C4-2B (cell line): ENCODE data around the gene FCN1.
A peak's percentile ranks its signal among the peaks of the same experiment; 100 is the strongest.

Experiments used
- H3K27ac ChIP-seq: fragments of 450-650 bp; 2 replicates; pipeline ENCODE4 v1.5.1; 2017
- CTCF ChIP-seq: fragments of 450-650 bp; conservative IDR thresholded peaks from 2 replicates; pipeline ENCODE4 v1.5.1; 2017; ENCODE audit warnings: mild to moderate bottlenecking
- ZFX ChIP-seq: fragments of 450-650 bp; IDR thresholded peaks from 2 replicates; pipeline ENCODE4 v1.6.1; 2017

FCN1 gene

GRCh38 chr9:134894136-134894860, 23.4 kb downstream of the FCN1 start:
- TF ChIP-seq CTCF (no peak), ZFX (no peak)

GRCh38 chr9:134892820-134893420, 24.8 kb downstream of the FCN1 start:
- TF ChIP-seq ZFX (no peak), CTCF (no peak)

More at GRCh38 chr9:134894136-134894860, 23.4 kb downstream of the FCN1 start:
- H3K27ac ChIP-seq, result peak overlapping the region; percentile 40; the same call in 1 of the 2 replicates

GRCh38 chr9:134892221-134892620, 25.5 kb downstream of the FCN1 start:
- H3K27ac ChIP-seq, result no peak overlapping the region
- no peak for TF ChIP-seq ZFX
- no peak for TF ChIP-seq CTCF

More at GRCh38 chr9:134892820-134893420, 24.8 kb downstream of the FCN1 start:
- no peak overlapping the region for H3K27ac ChIP-seq

GRCh38 chr9:134891713-134892112, 26.0 kb downstream of the FCN1 start:
- H3K27ac ChIP-seq, result no peak overlapping the region
- TF ChIP-seq ZFX (no peak), CTCF (no peak)

GRCh38 chr9:134891053-134891452, 26.7 kb downstream of the FCN1 start:
- no peak overlapping the region for H3K27ac ChIP-seq
- TF ChIP-seq ZFX (no peak), CTCF (no peak)

GRCh38 chr9:134890155-134890495, 27.6 kb downstream of the FCN1 start:
- H3K27ac ChIP-seq, result no peak overlapping the region
- TF ChIP-seq ZFX, result no peak
- no peak for TF ChIP-seq CTCF

- no peak overlapping the region for H3K27ac ChIP-seq
- no peak for TF ChIP-seq CTCF
- no peak for TF ChIP-seq ZFX
These were observed 28.1 kb downstream of the FCN1 start for GRCh38 chr9:134889386-134890154.
